ENCODE measurements around the gene RPS21. TPM values are rescaled to one million over a fixed set of nuclear protein-coding genes. Genes with fewer than 3 reads are reported as not detected.
"Not testable (repeated sequence)": the region's sequence is repeated elsewhere in the genome, so short reads cannot be mapped to it uniquely, and the experiment has no call there.

Gene RPS21
- total RNA-seq, 2 donors from 2014 or later = 1,506 to 4,377 TPM

- peaks cover 6% of the 10 kb centered on the region for H3K4me1 ChIP-seq (replicated peaks)
- TF ChIP-seq POLR2AphosphoS5 (IDR thresholded peaks at IDR 0.05) (no peak), POLR2A (IDR thresholded peaks at IDR 0.05) (no peak), CTCF (IDR thresholded peaks at IDR 0.05) (no peak)
- no peak overlapping the region for H3K27ac ChIP-seq
- intact Hi-C loops (cut with DNase I) = no loop called here
- no peaks in the 10 kb centered on the region for H3K27me3 ChIP-seq (replicated peaks; ENCODE audit: insufficient read depth)
- DNase-seq (ENCODE audit: low spot score) = no peak
- H3K36me3 ChIP-seq = no peaks in the 10 kb centered on the region
- no peaks in the 10 kb centered on the region for H3K9me3 ChIP-seq
- WGBS = 60% methylated on average over 10 of the region's 10 CpGs
- H3K4me3 ChIP-seq = no peak overlapping the region
Observed at GRCh38 chr20:62423326-62423706, 36.4 kb downstream of the RPS21 start.

GRCh38 chr20:62424249-62425107 is 37.6 kb downstream of the RPS21 start:
- intact Hi-C loops (cut with DNase I) = no loop called here
- no peaks in the 10 kb centered on the region for H3K36me3 ChIP-seq
- H3K27ac ChIP-seq = no peak overlapping the region
- no peaks in the 10 kb centered on the region for H3K27me3 ChIP-seq (replicated peaks; ENCODE audit: insufficient read depth)
- peaks cover 6% of the 10 kb centered on the region for H3K4me1 ChIP-seq (replicated peaks)
- TF ChIP-seq POLR2AphosphoS5 (IDR thresholded peaks at IDR 0.05) = no peak
- TF ChIP-seq POLR2A (IDR thresholded peaks at IDR 0.05) = no peak
- no peak for TF ChIP-seq CTCF (IDR thresholded peaks at IDR 0.05)
- WGBS = 77% methylated on average over 23 of the region's 23 CpGs
- H3K4me3 ChIP-seq = no peak overlapping the region
- no peaks in the 10 kb centered on the region for H3K9me3 ChIP-seq
- DNase-seq (ENCODE audit: low spot score) = no peak

- no peak overlapping the region for H3K27ac ChIP-seq
- no peaks in the 10 kb centered on the region for H3K27me3 ChIP-seq (replicated peaks; ENCODE audit: insufficient read depth)
- intact Hi-C loops (cut with DNase I) = no loop called here
- DNase-seq (ENCODE audit: low spot score) = no peak
- WGBS = 90% methylated on average over 19 of the region's 21 CpGs
- TF ChIP-seq CTCF (IDR thresholded peaks at IDR 0.05) = no peak
- TF ChIP-seq POLR2AphosphoS5 (IDR thresholded peaks at IDR 0.05) = no peak
- TF ChIP-seq POLR2A (IDR thresholded peaks at IDR 0.05) = no peak
- no peaks in the 10 kb centered on the region for H3K9me3 ChIP-seq
- no peak overlapping the region for H3K4me3 ChIP-seq
- peaks cover 6% of the 10 kb centered on the region for H3K4me1 ChIP-seq (replicated peaks)
- H3K36me3 ChIP-seq = no peaks in the 10 kb centered on the region
Observed at GRCh38 chr20:62425281-62426058, 38.6 kb downstream of the RPS21 start.

- WGBS = 96% methylated on average over 4 of the region's 4 CpGs
- not testable (repeated sequence) for H3K4me1 ChIP-seq (replicated peaks)
Observed at GRCh38 chr20:62426059-62426348, 39.1 kb downstream of the RPS21 start.

GRCh38 chr20:62426699-62427131 is 39.8 kb downstream of the RPS21 start:
- Histone ChIP-seq H3K27ac (peak overlapping the region in 1 of 2 donors; percentile 67), H3K36me3 (no peaks in the 10 kb centered on the region), H3K27me3 (replicated peaks; ENCODE audit: insufficient read depth) (no peaks in the 10 kb centered on the region), H3K4me3 (peak overlapping the region; percentile 20 to 35), H3K9me3 (no peaks in the 10 kb centered on the region), H3K4me1 (replicated peaks) (peaks cover 6% of the 10 kb centered on the region)
- TF ChIP-seq POLR2AphosphoS5 (IDR thresholded peaks at IDR 0.05) = no peak
- TF ChIP-seq POLR2A (IDR thresholded peaks at IDR 0.05) = peak; percentile 20
- no peak for TF ChIP-seq CTCF (IDR thresholded peaks at IDR 0.05)
- intact Hi-C loops (cut with DNase I) = no loop called here
- 50% methylated on average over 8 of the region's 22 CpGs for WGBS
- peak; percentile 19 for DNase-seq (ENCODE audit: low spot score)

More at GRCh38 chr20:62426059-62426348, 39.1 kb downstream of the RPS21 start:
- DNase-seq (ENCODE audit: low spot score); H3K27me3 ChIP-seq (replicated peaks; ENCODE audit: insufficient read depth); H3K27ac ChIP-seq; H3K4me3 ChIP-seq; H3K36me3 ChIP-seq; H3K9me3 ChIP-seq; intact Hi-C loops (cut with DNase I): not testable (repeated sequence)
